H9 (cell line): ENCODE results near the gene UTP25. TPM values are rescaled to one million over a fixed set of nuclear protein-coding genes. Genes with fewer than 3 reads are reported as not detected.
A peak's percentile ranks its signal among the peaks of the same experiment; 100 is the strongest.

Experiments
- DNase-seq: peaks from one replicate; pipeline ENCODE4 v3.0.0-alpha.2; 2017
- H2AFZ ChIP-seq: one replicate; pipeline ENCODE4 v1.6.1; 2013; ENCODE audit warnings: mild to moderate bottlenecking, low read length, control low read depth, moderate library complexity
- H2AK5ac ChIP-seq: 2 replicates; pipeline ENCODE4 v1.6.1; 2013; ENCODE audit warnings: low read length, control low read depth, mixed read lengths; ENCODE audit not compliant: insufficient read length
- H2BK120ac ChIP-seq: one replicate; pipeline ENCODE4 v1.6.1; 2013; ENCODE audit warnings: low read depth, mild to moderate bottlenecking, low read length, control low read depth, inconsistent platforms; ENCODE audit not compliant: poor library complexity, severe bottlenecking
- H2BK12ac ChIP-seq: 2 replicates; pipeline ENCODE4 v1.6.1; 2013; ENCODE audit warnings: low read length, control low read depth, mixed read lengths, low read depth; ENCODE audit not compliant: insufficient read length
- H2BK15ac ChIP-seq: 2 replicates; pipeline ENCODE4 v1.6.1; 2013; ENCODE audit warnings: low read depth, low read length, control low read depth
- H2BK20ac ChIP-seq: one replicate; pipeline ENCODE4 v1.6.1; 2013; ENCODE audit warnings: low read depth, mild to moderate bottlenecking, low read length, control low read depth, inconsistent platforms; ENCODE audit not compliant: poor library complexity, severe bottlenecking
- H2BK5ac ChIP-seq: 2 replicates; pipeline ENCODE4 v1.6.1; 2013; ENCODE audit warnings: low read length, control low read depth, mixed read lengths; ENCODE audit not compliant: insufficient read length
- H3K14ac ChIP-seq: 2 replicates; pipeline ENCODE4 v1.6.1; 2013; ENCODE audit warnings: low read length, control low read depth; ENCODE audit not compliant: insufficient read depth
- H3K18ac ChIP-seq: 2 replicates; pipeline ENCODE4 v1.6.1; 2013; ENCODE audit warnings: low read depth, mild to moderate bottlenecking, mixed read lengths, low read length, control low read depth; ENCODE audit not compliant: insufficient read length
- H3K23ac ChIP-seq: 2 replicates; pipeline ENCODE4 v1.6.1; 2013; ENCODE audit warnings: low read length, control low read depth, mixed read lengths, low read depth; ENCODE audit not compliant: insufficient read length
- H3K23me2 ChIP-seq: 2 replicates; pipeline ENCODE4 v1.6.1; 2013; ENCODE audit warnings: low read depth, mild to moderate bottlenecking, mixed read lengths, low read length, control low read depth; ENCODE audit not compliant: insufficient read length, poor library complexity, severe bottlenecking
- H3K27ac ChIP-seq: 2 replicates; pipeline ENCODE4 v1.5.1; 2013; ENCODE audit warnings: low read length, control low read depth, mixed read lengths, low read depth; ENCODE audit not compliant: insufficient read length
- H3K27me3 ChIP-seq: 2 replicates; pipeline ENCODE4 v1.6.1; 2013; ENCODE audit warnings: low read length, control low read depth, inconsistent platforms; ENCODE audit not compliant: insufficient read depth
- H3K4ac ChIP-seq: 2 replicates; pipeline ENCODE4 v1.6.1; 2013; ENCODE audit warnings: low read depth, mild to moderate bottlenecking, control low read depth, inconsistent platforms, low read length, moderate library complexity
- H3K4me1 ChIP-seq: 2 replicates; pipeline ENCODE4 v1.6.1; 2013; ENCODE audit warnings: low read length, control low read depth, inconsistent platforms; ENCODE audit not compliant: insufficient read depth
- H3K4me2 ChIP-seq: 2 replicates; pipeline ENCODE4 v1.6.1; 2013; ENCODE audit warnings: low read length, control low read depth, mixed read lengths; ENCODE audit not compliant: insufficient read length, insufficient read depth
- H3K56ac ChIP-seq: 2 replicates; pipeline ENCODE4 v1.6.1; 2013; ENCODE audit warnings: low read depth, mild to moderate bottlenecking, mixed read lengths, low read length, control low read depth; ENCODE audit not compliant: insufficient read length
- H3K79me1 ChIP-seq: 2 replicates; pipeline ENCODE4 v1.6.1; 2013; ENCODE audit warnings: low read depth, mild to moderate bottlenecking, moderate library complexity, low read length, control low read depth, inconsistent platforms; ENCODE audit not compliant: insufficient read depth, poor library complexity, severe bottlenecking
- H3K79me2 ChIP-seq: 2 replicates; pipeline ENCODE4 v1.6.1; 2013; ENCODE audit warnings: low read length, control low read depth, inconsistent platforms; ENCODE audit not compliant: insufficient read depth
- H3K9ac ChIP-seq: 2 replicates; pipeline ENCODE4 v1.6.1; 2013; ENCODE audit warnings: low read length, control low read depth, mixed read lengths; ENCODE audit not compliant: insufficient read length; ENCODE audit errors: extremely low read depth
- H3K9me3 ChIP-seq: one replicate; pipeline ENCODE4 v1.6.1; 2013; ENCODE audit warnings: low read depth, low read length, inconsistent platforms; ENCODE audit not compliant: control insufficient read depth
- H3T11ph ChIP-seq: one replicate; pipeline ENCODE4 v1.6.1; 2013; ENCODE audit warnings: mild to moderate bottlenecking, low read length, control low read depth, inconsistent platforms
- H4K20me1 ChIP-seq: one replicate; pipeline ENCODE4 v1.6.1; 2013; ENCODE audit not compliant: control insufficient read depth, insufficient read length, insufficient read depth
- H4K5ac ChIP-seq: 2 replicates; pipeline ENCODE4 v1.6.1; 2013; ENCODE audit warnings: low read depth, mild to moderate bottlenecking, mixed read lengths, low read length, control low read depth; ENCODE audit not compliant: insufficient read length
- H4K8ac ChIP-seq: replicated peaks from 2 replicates; pipeline ENCODE4 v1.6.1; 2013; ENCODE audit warnings: low read length, control low read depth, mixed read lengths, low read depth; ENCODE audit not compliant: insufficient read length
- H4K91ac ChIP-seq: 2 replicates; pipeline ENCODE4 v1.6.1; 2013; ENCODE audit warnings: low read depth, mild to moderate bottlenecking, moderate library complexity, mixed read lengths, low read length, control low read depth; ENCODE audit not compliant: insufficient read length
- H3K27ac Mint-ChIP-seq, 3 experiments: 2 replicates in 2 of 3; 3 replicates in 1 of 3; pipeline ENCODE4 v1.8.0; 2020 to 2021; ENCODE audit warnings: mixed read lengths in 3 of 3, mild to moderate bottlenecking in 1 of 3, moderate library complexity in 1 of 3
- H3K27me3 Mint-ChIP-seq: 2 replicates; pipeline ENCODE4 v1.8.0; 2021; ENCODE audit warnings: low read depth, mild to moderate bottlenecking, moderate library complexity, mixed read lengths
- H3K36me3 Mint-ChIP-seq, 3 experiments: 2 replicates in 2 of 3; 3 replicates in 1 of 3; pipeline ENCODE4 v1.8.0; 2020 to 2021; ENCODE audit warnings: low read depth in 3 of 3, mixed read lengths in 3 of 3; ENCODE audit not compliant: insufficient read depth in 1 of 3
- H3K4me1 Mint-ChIP-seq, 2 experiments: 2 replicates each; pipeline ENCODE4 v1.8.0; 2020; ENCODE audit warnings: mixed read lengths in 2 of 2
- H3K4me3 Mint-ChIP-seq, 2 experiments: 2 replicates in 1 of 2; 3 replicates in 1 of 2; pipeline ENCODE4 v1.8.0; 2020 to 2021; ENCODE audit warnings: mild to moderate bottlenecking in 2 of 2, mixed read lengths in 2 of 2, moderate library complexity in 1 of 2
- H3K9me3 Mint-ChIP-seq, 2 experiments: 2 replicates in 1 of 2; 3 replicates in 1 of 2; pipeline ENCODE4 v1.8.0; 2020; ENCODE audit warnings: mild to moderate bottlenecking in 2 of 2, mixed read lengths in 2 of 2, moderate library complexity in 1 of 2
- CTCF ChIP-seq: fragments of 200-600 bp; sonication (generic); conservative IDR thresholded peaks from 3 replicates; pipeline ENCODE4 v1.8.0; 2021; ENCODE audit warnings: antibody characterized with exemption, mild to moderate bottlenecking
- WGBS: extraction: QIAGEN DNeasy Blood & Tissue Kit; methylation state at CpG from one replicate; pipeline ENCODE4 v1.1.7; 2013; ENCODE audit warnings: missing lambda C conversion rate, low lambda C conversion rate, mixed read lengths; ENCODE audit not compliant: insufficient read length; ENCODE audit errors: extremely low coverage; 5-methylcytosine and 5-hydroxymethylcytosine counted together
- total RNA-seq: library from RNA; stranded (reverse); gene quantifications from 2 replicates; pipeline ENCODE4 v1.2.1, GENCODE V29; 2021

The UTP25 gene
- total RNA-seq, 1 experiment from 2014 or later = 12.9 TPM

GRCh38 chr1:209797978-209798639 is 29.7 kb upstream of the UTP25 start:
- Mint-ChIP-seq H3K4me1 (peaks cover 8% of the 10 kb centered on the region in 2 experiments), H3K27me3 (no peaks in the 10 kb centered on the region; the same call in 1 of the 2 replicates), H3K4me3 (no peak overlapping the region), H3K9me3 (no peaks in the 10 kb centered on the region), H3K27ac (peak overlapping the region in 1 of 3 experiments; percentile 70; a peak in 2 of 7 replicates), H3K36me3 (peaks cover 5 to 26% (median 19%) of the 10 kb centered on the region in 3 experiments; a peak in 6 of 7 replicates)
- no peak overlapping the region for H2BK5ac ChIP-seq
- H2BK12ac ChIP-seq = no peak overlapping the region
- DNase-seq = peak; percentile 41
- no peaks in the 10 kb centered on the region for H3K9me3 ChIP-seq
- H4K8ac ChIP-seq = no peak overlapping the region
- no peak overlapping the region for H3K4me2 ChIP-seq
- no peak overlapping the region for H4K91ac ChIP-seq
- H2BK20ac ChIP-seq = no peak overlapping the region
- no peak overlapping the region for H3K14ac ChIP-seq
- H3K23me2 ChIP-seq = no peaks in the 10 kb centered on the region
- H3K56ac ChIP-seq = no peak overlapping the region
- no peak overlapping the region for H3K4ac ChIP-seq
- no peaks in the 10 kb centered on the region for H3K79me1 ChIP-seq
- H3K18ac ChIP-seq = no peak overlapping the region
- no peak overlapping the region for H2AK5ac ChIP-seq
- no peak overlapping the region for H2BK15ac ChIP-seq
- no peak overlapping the region for H2BK120ac ChIP-seq
- H3T11ph ChIP-seq = no peak overlapping the region
- no peak overlapping the region for H3K23ac ChIP-seq
- WGBS = no CpG with 5 or more reads among the region's 9 CpGs
- H3K27me3 ChIP-seq = no peaks in the 10 kb centered on the region
- H3K79me2 ChIP-seq = no peaks in the 10 kb centered on the region
- H4K20me1 ChIP-seq = no peaks in the 10 kb centered on the region
- H4K5ac ChIP-seq = no peak overlapping the region
- no peaks in the 10 kb centered on the region for H3K4me1 ChIP-seq
- H2AFZ ChIP-seq = no peak overlapping the region
- H3K27ac ChIP-seq = no peak overlapping the region
- peak; percentile 61 for TF ChIP-seq CTCF
- no peak overlapping the region for H3K9ac ChIP-seq
